NCI-H345 (cell line): Measurements from ENCODE around the gene HAPLN1.
"Not testable (repeated sequence)": the region's sequence is repeated elsewhere in the genome, so short reads cannot be mapped to it uniquely, and the experiment has no call there.

ENCODE experiments used
- DNase-seq: peaks from one replicate; lab custom pipeline; 2025; lab: John Stamatoyannopoulos, UW

HAPLN1 gene

DNA sequence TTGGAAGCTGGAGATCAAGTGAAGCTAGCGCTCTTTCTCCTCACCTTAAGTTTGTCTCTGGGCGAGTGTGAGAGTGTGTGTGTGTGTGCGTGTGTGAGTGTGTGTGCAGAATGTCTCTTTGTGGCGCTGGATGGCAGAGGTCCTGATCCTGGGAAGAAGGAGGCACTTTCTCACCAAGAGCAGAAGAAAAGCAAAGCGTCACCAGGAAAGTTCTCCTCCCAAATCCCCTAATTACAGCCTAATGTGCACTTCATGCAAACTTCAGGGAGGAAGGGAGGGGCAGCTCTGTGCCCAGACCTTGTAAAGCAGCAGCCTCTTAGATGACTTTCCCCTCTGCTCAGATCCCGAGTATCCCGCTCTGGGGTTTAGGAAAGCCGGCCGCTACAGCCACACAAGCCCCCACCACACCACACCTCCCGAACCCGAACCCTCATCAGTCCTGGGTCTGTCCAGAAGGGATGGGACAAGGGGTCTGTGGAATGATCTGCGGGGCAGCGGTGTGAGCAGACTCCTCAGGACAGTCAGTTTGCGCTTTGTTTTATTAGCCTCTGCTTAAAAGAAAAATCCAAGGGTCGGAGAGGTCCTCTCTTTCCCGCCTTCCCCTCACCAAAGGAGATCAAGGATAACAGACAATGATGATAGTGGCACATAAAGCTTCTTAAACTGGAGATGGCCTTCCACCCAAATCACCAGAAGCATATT, at the start of gene HAPLN1:
Gene HAPLN1 (minus strand): TSS at position 20 of the 702 bp plus-strand sequence. CDS start 47,332 bp downstream, outside the sequence.
- no peak for DNase-seq

DNA sequence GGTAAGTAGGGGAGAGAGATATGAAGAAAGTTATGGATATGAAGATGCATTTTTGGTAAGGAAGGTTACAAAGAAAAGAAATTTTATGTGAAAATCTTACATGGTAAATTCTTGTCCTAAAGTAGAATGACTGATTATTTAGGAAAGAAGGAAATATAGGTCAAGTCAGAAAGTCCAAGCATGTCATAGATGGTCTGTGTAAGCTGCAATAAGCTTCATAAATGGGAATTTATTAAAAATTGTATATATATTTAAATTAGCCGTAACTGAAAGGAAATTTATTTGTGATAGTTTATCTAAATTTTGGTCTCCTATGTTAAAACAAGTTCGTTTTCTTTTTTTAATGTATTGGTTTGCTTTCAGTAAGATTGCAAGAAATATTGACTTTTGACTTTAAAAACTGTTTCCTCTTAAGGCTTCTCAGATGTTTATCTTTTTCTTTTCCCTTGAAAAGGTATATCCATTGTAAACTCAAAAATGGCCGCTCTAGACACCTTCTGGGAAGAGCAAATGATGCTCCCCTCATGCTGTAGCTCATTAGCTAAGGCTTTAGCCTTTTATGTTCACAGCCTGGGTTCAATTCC, 46.8 kb upstream of the HAPLN1 start:
- no peak for DNase-seq

DNA sequence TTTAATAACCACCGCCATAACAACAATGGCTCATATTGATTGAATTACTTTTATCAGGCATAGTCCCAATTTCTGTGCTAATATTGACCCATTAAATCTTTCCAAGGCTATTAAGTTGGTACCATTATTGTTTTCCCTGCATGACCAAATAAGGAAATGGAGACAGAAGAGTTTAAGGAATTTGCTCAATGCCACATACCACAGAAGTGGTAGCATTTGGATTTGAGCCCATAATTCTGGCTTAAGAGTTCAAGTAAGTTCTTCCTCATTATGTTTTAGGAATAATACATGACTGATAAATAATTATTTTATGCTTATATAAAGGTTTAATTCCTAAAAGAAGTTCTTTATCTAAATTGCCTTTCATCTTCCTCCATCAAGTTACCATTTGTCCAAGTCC, 43.4 kb upstream of the HAPLN1 start:
- no peak for DNase-seq

DNA sequence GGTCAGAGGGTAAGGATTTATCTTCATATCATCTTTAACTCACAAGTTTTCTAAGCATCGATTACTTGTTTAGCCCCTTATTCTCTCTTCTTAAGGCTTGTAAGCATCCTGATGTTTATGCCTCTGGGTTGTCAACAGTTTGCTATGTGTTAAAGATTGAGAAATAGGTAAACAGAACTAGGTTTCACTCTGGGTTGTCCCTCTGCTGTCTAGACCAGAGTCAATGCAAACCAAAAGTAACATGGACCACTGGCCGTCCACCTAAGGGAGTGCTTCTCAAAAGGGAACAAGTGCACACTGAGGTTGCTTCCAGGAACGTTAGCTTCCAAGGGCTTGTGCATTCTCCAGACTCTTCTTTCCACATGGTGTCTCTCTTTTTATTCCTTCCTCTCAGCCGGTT, 39.9 kb upstream of the HAPLN1 start:
- DNase-seq: no peak

DNA sequence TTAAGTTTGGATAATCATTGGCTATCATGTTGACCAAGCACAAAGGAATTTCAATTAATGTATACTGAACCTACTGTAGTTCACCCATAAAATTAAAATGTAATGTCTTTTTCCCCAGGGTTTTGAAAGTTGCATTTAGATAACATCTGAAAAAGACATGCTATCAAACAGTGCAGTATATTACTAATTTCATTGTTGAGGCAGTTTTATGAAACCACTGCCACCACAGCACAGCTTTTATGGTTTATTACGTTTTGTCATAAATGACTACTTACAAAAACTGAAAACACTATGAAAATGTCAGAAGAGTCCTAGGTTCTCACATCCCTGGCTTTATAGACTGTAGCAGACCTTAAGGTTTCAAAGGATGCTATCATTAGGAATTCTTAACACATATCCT, 32.0 kb upstream of the HAPLN1 start:
- DNase-seq: no peak

DNA sequence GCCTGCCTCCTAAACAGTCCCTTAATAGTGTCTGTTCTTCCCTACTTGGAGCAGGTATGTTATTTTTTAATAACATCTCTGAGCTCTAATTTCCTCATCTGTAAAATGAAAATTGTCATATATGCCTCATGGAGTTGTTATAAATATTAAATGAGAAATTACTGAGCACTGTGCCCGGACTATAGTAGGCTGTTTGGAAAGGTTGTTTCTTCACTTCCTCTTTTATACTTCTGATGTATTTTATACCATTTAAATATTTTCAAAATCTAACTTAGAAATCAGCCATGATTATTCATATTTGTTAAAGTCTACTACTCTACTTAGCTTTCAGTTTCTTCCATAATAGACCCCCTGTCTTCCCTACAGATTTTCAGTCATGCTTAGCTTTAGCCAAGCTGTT, 30.5 kb upstream of the HAPLN1 start:
- DNase-seq: no peak

DNA sequence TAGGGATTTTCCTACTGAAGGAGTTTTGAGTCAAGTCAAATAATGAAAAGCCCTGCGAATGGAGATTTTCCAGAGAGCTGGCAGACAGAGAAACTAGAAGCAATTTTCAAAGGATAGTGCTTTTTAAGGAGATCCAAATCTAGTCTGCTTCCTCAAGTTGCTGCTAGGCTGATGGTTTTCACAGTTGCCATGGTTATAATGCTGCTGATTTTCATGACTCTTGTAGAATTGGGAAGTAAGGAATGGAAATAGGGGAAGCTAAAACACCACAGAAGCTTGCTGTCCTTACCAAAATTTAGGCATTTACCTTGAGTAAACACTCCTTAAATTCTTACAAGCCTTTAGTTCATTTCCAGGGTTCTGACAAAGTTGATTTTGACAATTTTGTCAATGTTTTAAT, 30.1 kb upstream of the HAPLN1 start:
- DNase-seq: no peak

DNA sequence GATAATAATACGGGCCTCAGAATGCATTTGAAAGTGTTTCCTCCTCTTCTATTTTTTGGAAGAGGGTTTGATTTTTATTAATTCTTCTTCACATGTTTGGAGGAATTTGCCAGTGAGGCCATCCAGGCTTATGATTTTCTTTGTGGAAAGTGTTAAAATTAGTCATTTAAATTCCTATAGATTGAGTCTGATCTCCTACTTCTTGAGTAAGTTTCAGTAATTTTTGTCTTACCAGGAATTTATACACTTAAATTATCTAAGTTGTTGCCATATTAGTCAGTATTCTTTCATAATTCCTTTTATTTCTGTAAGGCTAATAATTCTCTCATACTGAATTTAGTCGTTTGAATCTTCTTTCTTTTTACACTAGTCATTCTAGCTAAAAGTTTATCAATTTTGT, 25.2 kb upstream of the HAPLN1 start:
- DNase-seq: no peak

DNA sequence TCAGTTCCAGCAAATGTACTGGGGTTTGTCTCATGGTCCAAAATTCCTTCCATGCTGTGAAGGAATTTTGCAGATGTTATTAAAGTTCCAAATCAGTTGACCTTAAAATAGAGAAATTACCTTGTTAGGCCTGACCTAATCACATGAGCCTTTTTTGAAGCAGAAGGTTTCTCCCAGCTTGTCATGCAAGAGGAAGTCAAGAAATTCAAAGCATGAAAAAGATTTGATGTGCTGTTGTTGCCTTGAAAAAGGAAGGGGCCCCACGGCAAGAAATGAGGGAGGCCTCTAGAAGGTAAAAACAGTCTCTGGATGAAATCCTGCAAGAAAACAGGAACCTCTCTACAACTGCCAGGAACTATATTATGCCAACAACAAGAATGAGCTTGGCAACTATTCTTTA, 24.2 kb upstream of the HAPLN1 start:
- no peak for DNase-seq

DNA sequence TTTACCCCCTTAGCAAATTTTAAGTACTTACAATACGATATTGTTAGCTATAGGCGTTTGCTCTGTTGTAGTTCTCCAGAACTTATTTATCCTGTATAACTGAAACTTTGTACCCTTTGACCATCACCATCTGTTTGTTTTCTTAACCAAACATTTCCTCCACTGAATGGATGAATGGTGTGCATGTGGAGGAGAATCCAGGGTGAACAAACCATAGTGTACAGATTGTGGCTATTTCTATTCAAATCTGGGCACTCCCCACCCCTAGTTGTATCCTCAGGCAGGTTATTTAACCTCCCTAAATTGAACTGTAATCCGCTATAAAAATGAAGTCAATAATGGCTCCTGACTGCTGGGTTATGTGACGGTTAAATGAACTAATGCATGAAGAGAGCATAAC, 21.4 kb upstream of the HAPLN1 start:
- no peak for DNase-seq

DNA sequence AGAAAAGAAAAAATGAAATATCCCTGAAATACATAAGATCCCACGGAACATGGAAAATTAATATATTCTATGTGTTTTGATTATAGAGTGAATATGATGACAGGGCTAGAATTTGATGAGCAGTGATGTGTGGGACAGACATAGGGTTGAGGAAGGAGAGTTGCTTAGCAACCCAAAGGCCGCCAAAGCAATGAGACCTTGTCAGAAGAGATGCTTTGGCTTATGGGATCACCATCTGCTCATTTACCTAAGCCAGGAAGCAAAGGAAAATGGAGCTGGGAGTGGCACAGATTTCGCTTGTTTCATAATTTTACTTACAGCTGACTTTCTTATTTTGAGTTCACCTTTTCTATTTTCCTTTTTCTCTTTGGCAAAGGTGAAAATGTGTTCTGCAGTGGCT, 20.9 kb upstream of the HAPLN1 start:
- no peak for DNase-seq

DNA sequence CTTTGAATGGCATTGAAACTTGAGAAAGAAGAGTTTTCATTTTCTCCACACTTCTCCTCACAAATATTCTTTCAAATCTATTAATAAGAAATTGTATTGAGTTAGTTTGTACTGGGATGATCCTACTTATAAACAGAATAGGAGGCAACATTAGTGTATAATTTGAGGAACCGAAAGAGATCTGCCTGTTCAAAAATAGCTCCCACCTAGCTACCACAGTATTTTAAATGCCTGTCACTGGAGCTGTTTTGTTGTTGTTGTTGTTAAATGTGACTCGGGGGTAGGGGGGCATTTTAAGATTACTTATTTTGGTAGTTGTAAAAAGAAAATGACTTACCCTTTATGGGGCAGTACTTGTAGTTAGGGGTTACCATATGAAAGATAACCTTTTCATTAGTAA, 20.1 kb upstream of the HAPLN1 start:
- no peak for DNase-seq

DNA sequence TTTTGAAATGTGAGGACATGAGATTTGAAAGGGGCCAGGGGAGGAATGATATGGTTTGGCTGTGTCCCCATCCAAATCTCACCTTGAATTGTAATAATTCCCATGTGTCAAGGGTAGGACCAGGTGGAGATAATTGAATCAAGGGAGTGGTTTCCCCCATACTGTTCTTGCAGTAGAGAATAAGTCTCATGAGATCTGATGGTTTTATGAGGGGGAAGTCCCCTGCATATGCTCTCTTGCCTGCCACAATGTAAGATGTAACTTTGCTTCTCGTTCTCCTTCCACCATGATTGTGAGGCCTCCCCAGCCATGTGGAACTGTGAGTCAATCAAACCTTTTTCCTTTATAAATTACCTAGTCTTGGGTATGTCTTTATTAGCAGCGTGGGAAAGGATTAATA, 15.5 kb upstream of the HAPLN1 start:
- not testable (repeated sequence) for DNase-seq

DNA sequence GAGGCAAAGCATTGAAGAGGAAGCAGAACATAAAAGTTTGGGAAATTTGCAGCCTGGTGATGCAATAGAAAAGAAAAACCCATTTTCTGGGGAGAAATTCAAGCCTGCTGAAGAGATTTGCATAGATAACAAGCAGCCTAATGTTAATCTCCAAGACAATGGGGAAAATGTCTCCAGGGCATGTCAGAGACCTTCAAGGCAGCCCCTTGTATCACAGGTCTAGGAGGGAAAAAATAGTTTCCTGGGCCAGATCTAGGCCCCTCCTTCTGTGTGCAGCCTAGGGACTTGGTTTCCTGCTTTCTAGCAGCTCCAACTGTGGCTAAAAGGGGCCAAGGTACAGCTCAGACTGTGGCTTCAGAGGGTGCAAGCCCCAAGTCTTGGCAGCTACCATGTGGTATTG, 14.4 kb upstream of the HAPLN1 start:
- DNase-seq: not testable (repeated sequence)

DNA sequence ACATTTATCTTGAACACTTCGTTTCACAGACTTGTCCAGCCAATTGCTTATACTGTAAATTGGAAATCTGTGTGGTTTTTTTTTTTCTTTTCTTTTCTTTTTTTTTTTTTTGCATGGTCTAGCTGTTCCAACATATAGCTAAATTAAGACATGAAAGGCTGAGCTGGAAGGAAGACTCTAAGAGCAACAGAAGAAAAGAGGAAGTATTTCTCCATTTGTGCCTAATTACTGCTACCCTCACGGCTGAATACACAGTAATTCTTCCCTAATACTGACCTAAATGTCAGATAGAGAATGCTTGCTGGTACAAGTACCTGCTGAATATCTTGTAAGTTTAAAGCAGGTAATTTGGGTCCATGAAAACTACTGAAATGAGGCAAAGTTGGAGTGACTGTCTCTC, 11.0 kb upstream of the HAPLN1 start:
- DNase-seq: no peak

DNA sequence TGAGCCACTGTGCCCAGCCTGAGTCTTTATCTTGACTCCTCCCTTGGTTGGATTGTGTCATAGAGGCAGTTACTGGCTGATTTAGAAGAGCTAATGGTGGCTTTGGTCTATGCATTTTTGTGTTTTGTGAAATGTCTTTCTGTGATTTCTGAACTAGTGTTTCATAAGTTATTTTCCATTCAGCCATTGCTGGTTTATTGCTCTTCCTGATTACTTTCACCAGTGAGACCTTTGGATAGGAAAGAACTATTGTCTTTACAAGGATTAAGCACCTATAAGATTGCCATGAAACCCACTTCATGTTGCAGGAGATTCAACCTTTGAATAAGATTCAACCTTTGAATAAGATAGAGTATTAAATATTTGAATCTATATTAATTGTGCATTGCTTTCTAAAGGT, 8.7 kb upstream of the HAPLN1 start:
- no peak for DNase-seq

DNA sequence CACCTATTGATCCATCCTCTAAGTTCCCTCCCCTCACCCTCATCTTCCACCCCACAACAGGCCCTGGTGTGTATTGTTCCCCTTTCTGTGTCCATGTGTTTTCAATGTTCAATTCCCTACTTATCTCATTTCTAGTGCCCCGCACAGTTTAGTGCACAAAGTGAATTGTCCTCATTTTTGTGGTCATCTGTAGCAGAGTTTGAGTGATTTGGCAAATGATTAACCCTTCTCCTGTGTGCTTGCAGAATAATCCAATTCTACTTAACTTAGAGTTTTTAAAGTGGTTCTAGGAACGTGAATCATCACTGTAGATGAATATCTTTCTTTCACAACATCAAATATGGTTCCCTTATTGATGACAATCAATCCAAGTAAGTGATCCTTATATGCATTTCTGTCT, 6.3 kb upstream of the HAPLN1 start:
- no peak for DNase-seq

DNA sequence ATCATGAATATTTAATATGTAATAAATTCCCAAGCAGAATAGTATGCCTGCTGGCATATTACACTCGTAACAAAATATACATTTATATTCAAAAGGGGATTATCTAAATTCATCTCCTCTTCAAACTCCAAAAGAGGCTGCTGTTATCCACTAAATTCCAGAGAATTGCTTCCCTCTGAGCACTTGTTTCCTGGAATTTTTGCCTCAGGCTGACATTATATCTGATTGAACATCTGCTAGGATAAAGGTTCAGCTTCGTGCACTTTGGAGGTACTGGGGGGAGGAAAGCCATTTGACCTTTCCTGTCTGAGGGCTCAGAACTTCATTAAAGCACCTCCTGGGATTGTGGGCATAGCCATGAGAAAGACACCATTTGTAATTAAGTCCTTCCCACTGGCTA, 4.3 kb upstream of the HAPLN1 start:
- no peak for DNase-seq

DNA sequence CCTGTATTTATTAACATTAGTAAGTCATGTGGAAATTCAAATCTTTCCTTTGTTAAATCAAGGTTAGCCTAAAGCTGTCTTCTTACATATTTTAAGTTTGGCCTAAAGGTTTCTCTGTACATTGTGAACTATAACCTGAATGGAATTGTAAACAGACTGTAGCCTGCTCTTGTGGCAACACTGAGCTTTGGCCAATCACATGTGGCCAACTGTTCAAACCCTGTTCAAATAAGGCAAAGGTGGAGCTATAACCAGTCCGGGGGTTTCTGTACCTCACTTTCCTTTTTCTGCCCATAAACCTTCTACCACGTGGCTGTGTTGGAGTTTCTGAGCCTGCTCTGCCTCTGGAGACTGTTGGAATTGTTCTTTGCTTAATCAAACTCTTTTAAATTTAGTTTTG, 3.3 kb upstream of the HAPLN1 start:
- DNase-seq: no peak

DNA sequence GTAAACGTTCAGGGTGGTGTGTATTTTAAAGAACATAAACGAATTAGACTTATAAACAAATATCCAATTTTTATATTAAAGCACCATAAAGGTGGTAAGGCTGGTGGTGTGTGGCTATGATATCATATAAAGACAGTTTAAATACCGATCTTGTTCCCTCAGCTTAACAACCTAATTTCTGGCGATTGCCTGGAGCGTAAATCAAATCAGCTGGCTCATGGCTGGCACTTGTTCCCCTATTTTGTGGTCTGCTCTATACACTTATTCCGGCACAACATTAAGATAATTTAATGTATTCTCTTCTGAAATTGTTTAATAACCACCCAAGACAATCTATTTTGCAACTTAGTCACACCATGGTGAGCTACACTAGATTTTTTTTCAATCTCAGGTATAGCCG, 2.4 kb upstream of the HAPLN1 start:
- no peak for DNase-seq

DNA sequence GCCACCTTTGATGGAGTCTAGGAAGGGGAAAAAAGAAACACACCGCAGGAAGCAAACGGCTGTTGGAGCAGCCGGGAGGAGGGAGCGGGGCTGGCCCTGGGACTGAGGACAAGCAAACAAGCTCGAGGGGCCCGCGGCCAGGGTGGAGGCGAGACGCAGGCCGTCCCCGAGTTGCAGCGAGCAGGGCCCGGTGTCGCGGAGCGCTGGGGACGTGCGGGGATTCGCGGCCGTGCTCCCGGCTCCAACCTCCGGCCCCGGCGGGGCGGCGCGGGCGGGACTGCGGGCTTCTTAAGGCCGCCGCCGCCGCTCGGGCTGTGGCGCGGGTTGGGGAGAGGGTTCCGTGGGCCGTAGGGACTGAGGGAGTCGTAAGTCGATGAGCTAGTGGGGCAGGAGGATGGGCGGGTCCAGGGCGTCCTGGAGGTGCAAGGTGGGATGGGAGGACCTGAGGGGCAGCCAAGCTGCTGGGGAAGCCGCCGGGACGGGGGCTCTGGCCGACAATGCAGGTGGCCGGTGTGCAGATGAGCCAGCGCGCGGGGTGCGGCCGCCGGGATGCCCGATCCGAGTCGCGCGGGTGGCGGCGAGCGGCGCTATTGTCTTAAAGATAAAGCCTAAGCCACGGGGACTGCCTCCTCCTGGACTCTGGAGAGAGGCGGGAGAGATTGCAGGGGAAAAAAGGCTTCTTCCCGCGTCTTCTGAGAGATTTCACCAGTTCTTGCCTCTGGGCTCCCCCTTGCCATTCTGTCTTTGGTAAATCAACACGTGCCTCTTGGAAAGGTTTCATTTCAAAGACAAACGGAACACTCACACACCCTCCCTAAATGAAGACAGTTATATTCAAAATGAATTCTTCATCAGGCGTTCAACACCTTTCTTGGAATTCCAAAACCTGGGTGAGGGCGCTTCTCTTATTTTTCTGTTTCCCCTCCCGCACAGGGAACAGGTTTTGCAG, 1.6 kb upstream of the HAPLN1 start:
- peak; percentile 65 for DNase-seq

DNA sequence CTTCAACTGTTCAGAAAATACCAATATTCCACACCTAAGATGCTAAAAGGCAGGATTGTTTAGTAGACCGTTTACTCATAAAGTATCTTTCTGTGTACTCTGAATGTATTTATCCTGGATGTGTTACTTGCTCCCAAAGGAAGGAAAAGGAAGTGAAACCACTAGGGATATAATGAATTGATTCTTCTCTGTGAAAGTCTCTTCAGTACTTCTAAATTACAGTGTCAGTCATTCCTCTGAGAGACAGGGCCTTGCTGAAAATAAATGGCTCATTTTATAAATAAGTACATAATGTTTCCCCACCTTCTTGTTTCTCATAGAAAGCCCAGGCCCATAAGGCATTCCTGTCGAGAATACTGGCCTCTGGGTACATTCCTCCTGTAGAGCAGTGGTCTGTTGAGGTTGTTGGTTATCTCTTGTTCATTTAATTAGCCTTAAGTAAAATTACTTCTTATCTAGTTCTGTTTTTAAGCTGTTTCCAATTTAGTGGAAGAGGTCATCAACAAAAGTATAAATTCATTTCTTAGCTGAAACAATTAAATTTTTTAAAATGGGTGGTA, 1.6 kb downstream of the HAPLN1 start:
- no peak for DNase-seq
